ENCODE data around the gene PDZD2. TPM values are rescaled to one million over a fixed set of nuclear protein-coding genes. Genes with fewer than 3 reads are reported as not detected.
A peak's percentile ranks its signal among the peaks of the same experiment; 100 is the strongest.

Gene PDZD2
- total RNA-seq, 2 donors from 2014 or later = 1.4 to 3.0 TPM

DNA sequence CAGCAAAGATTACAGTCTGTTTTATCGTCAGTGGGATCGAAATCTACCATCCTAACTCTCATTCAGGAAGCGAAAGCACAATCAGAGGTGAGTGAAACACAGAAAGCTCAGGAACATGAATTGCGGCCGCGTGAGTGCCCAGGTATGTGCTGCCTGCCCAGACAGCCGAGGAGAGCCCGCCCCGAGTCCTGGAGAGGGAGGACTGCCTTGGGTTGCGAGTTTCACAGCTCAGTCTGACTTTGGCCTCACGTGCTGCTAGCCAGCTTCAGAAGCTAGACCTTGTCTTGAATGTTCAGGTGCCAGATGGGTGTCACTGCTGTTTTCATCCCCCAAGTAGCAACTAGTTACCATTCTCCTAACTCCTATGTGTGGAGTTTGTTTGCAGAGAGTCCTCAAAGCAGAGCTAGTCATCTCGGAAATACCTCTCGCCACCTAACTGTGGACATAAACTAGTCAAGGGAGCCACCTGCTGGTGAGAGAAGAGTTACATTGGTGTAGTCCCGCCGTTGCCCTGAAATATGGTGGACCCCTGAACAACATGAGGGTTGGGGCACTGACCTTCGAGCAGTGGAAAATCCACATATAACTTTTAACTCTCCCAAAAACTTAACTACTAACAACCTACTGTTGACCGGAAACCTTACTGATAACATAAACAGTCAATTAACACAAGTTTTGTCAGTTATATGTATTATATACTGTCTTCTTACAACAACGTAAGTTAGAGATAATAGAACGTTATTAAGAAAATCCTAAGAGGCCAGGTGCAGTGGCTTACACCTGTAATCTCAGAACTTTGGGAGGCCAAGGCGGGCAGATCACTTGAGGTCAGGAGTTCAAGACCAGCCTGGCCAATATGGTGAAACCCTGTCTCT, 454.2 kb downstream of the PDZD2 start:
- H3K9me3 ChIP-seq (ENCODE audit: control insufficient read depth, low read length, poor library complexity, severe bottlenecking) = no peaks in the 10 kb centered on the region
- DNase-seq = peak in 2 of 3 donors; percentile 18 to 44
- H3K36me3 Mint-ChIP-seq (ENCODE audit: low read depth) = no peaks in the 10 kb centered on the region
- peak overlapping the region; percentile 87 for H3K27ac Mint-ChIP-seq
- no peak overlapping the region for H3K4me3 Mint-ChIP-seq
- ATAC-seq = peak; percentile 87
- no peaks in the 10 kb centered on the region for H3K27me3 Mint-ChIP-seq
- H3K4me1 Mint-ChIP-seq = peaks cover 4% of the 10 kb centered on the region

DNA sequence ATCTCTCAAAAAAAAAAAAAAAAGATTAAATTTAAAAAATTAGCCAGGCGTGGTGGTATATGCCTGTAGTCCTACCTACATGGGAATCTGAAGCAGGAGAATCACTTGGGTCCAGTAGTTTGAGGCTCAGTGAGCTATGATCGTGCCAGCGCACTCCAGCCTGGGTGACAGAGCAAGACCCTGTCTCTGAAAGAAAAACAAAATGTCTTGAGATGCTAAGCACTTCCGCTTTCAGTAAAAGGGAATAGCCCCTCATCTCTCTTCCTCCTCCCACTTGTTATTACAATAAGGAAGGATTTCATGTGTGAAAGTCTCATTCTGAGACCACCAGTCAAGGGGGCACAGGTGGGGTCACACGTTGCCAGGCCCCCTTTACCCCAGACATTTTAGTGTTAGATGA, 455.8 kb downstream of the PDZD2 start:
- H3K9me3 ChIP-seq (ENCODE audit: control insufficient read depth, low read length, poor library complexity, severe bottlenecking) = no peaks in the 10 kb centered on the region
- Mint-ChIP-seq H3K27ac (no peak overlapping the region), H3K27me3 (no peaks in the 10 kb centered on the region), H3K4me3 (no peak overlapping the region), H3K4me1 (peaks cover 4% of the 10 kb centered on the region), H3K36me3 (ENCODE audit: low read depth) (no peaks in the 10 kb centered on the region)
- ATAC-seq = no peak
- DNase-seq = no peak

DNA sequence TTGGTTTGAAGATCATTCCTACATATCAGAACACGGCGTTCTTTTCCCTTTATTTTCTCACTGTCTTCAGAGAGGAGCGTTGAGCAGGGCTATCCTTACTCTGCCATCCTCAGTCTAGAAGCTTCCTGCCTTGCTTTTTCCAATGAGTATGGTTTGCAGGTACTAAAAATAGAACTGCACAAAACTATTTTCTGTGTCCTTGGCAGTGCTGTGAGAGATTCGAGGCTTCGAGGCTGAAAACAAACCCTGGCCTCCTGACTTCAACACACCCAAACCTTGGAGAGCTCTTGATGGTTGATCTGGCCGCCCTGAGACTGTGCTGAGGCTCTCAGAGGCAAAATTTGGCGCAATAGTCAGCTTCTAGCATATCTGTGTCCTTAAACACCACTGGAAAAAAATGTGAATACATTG, 456.3 kb downstream of the PDZD2 start:
- H3K27me3 Mint-ChIP-seq = no peaks in the 10 kb centered on the region
- no peak overlapping the region for H3K27ac Mint-ChIP-seq
- no peak for ATAC-seq
- H3K4me1 Mint-ChIP-seq = peaks cover 4% of the 10 kb centered on the region
- no peak for DNase-seq
- no peak overlapping the region for H3K4me3 Mint-ChIP-seq
- H3K9me3 ChIP-seq (ENCODE audit: control insufficient read depth, low read length, poor library complexity, severe bottlenecking) = no peaks in the 10 kb centered on the region
- no peaks in the 10 kb centered on the region for H3K36me3 Mint-ChIP-seq (ENCODE audit: low read depth)

DNA sequence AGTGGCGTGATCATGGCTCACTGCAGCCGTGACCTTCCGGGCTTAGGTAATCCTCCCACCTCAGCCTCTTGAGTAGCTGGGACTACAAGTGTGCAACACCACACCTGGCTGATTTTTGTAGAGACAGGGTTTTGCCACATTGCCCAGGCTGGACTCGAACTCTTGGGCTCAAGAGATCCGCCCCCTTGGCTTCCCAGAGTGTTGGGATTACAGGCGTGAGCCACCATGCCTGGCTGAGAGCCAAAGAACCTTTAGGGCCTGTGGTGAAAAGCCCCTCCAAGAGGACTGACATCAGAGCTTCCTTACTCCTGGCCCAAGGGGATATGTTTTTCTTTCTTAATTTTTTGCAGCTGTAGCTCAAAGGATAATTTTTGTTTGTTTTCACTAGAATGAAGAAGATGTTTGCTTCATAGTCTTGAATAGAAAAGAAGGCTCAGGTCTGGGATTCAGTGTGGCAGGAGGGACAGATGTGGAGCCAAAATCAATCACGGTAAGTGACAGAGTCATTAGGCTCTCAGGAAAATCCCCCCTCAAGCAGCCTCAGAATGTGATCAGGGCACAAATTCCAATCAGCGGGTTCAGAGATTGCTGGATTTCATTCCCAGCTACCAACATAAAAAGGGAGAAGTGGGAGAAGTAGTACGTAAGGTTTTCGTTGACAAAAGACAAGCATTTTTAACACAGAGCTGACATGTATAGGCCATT, 458.1 kb downstream of the PDZD2 start:
- H3K27me3 Mint-ChIP-seq = no peaks in the 10 kb centered on the region
- no peaks in the 10 kb centered on the region for H3K9me3 ChIP-seq (ENCODE audit: control insufficient read depth, low read length, poor library complexity, severe bottlenecking)
- no peak overlapping the region for H3K4me3 Mint-ChIP-seq
- peak overlapping the region; percentile 6 for H3K27ac Mint-ChIP-seq
- ATAC-seq = no peak
- peaks cover 4% of the 10 kb centered on the region for H3K4me1 Mint-ChIP-seq
- DNase-seq = no peak
- H3K36me3 Mint-ChIP-seq (ENCODE audit: low read depth) = no peaks in the 10 kb centered on the region

DNA sequence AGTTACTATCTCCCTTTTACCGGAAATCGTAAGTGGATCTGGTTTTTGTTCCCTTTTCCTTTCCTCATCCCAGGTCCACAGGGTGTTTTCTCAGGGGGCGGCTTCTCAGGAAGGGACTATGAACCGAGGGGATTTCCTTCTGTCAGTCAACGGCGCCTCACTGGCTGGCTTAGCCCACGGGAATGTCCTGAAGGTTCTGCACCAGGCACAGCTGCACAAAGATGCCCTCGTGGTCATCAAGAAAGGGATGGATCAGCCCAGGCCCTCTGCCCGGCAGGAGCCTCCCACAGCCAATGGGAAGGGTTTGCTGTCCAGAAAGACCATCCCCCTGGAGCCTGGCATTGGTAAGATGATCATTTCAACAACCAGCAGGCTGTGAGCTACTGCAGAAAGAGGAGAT, 459.4 kb downstream of the PDZD2 start:
- H3K9me3 ChIP-seq (ENCODE audit: control insufficient read depth, low read length, poor library complexity, severe bottlenecking) = no peaks in the 10 kb centered on the region
- Mint-ChIP-seq H3K4me1 (peaks cover 1% of the 10 kb centered on the region), H3K27me3 (no peaks in the 10 kb centered on the region), H3K27ac (peak overlapping the region; percentile 11), H3K4me3 (no peak overlapping the region), H3K36me3 (ENCODE audit: low read depth) (no peaks in the 10 kb centered on the region)
- ATAC-seq (no peak), DNase-seq (no peak)

DNA sequence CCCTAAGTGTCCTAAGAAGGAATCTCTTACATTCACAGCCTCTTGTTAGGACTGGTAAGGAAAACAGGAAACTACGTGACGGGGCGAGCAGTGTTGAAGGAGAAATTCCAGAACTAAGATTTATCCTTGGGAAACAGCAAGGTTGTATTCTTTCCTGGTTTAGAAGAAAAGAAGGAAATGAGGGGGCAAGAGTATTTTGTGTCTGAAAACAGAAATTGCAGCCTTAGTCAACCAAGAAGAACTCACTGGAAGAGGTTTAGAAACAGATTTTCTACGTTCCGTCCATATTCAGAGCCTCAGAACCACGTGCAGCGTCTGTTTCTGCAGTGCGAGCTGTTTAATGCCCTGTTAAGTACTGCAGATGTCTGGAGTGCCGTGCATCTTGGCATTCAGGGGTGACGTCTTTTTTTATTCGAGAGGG, 460.0 kb downstream of the PDZD2 start:
- Mint-ChIP-seq H3K4me3 (no peak overlapping the region), H3K36me3 (ENCODE audit: low read depth) (no peaks in the 10 kb centered on the region), H3K27ac (peak overlapping the region; percentile 11), H3K4me1 (no peaks in the 10 kb centered on the region), H3K27me3 (no peaks in the 10 kb centered on the region)
- no peak for DNase-seq
- no peak for ATAC-seq
- H3K9me3 ChIP-seq (ENCODE audit: control insufficient read depth, low read length, poor library complexity, severe bottlenecking) = no peaks in the 10 kb centered on the region

DNA sequence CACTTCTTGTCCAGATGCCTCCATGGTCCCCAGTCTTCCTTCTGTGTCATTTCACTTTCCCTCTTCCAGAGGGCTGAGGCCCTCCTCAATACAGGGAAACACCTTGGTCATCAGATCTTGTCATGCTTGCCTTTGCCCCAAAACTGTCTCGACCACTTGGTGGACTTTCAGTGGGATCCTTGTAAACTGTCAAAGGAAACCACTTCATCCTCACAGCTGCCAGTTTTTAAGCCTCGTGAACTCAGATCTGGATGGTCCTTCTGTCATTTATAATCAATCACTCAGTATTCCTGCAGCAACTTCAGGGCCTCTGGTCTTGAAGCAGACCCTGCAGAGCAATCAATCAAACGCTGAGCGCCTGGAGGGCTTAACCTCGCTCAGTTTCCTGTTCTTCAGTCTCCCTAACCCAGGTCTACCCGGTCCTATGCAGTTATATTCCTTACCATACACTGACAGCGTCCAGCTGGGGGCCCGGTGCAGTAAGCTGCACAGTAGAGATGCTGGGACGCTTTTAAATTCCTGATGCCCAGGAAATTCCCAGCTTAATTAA, 460.6 kb downstream of the PDZD2 start:
- Mint-ChIP-seq H3K27ac (no peak overlapping the region), H3K4me3 (no peak overlapping the region), H3K4me1 (no peaks in the 10 kb centered on the region), H3K27me3 (no peaks in the 10 kb centered on the region), H3K36me3 (ENCODE audit: low read depth) (no peaks in the 10 kb centered on the region)
- DNase-seq = no peak
- no peaks in the 10 kb centered on the region for H3K9me3 ChIP-seq (ENCODE audit: control insufficient read depth, low read length, poor library complexity, severe bottlenecking)
- ATAC-seq = no peak

DNA sequence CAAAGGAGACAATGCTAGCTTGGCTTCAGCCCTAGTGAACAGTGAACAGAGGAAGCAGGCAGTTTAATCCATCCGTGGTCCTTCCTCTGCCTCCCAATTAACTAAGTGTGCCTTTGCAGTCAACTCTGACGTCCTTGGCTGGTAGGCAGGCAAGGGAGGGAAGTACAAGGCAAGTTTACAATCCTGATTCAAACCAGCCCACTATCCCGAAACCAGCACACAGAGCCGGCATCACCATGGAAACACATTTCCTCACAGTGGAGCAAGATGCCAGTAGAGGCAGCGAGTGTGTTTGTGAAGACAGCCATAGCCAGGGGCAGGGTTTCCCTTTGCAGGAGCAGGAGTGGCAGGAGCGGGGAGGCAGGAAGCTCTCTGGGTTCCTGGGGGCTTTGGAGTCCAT, 461.3 kb downstream of the PDZD2 start:
- Mint-ChIP-seq H3K36me3 (ENCODE audit: low read depth) (no peaks in the 10 kb centered on the region), H3K27me3 (no peaks in the 10 kb centered on the region), H3K27ac (no peak overlapping the region), H3K4me1 (no peaks in the 10 kb centered on the region), H3K4me3 (no peak overlapping the region)
- no peaks in the 10 kb centered on the region for H3K9me3 ChIP-seq (ENCODE audit: control insufficient read depth, low read length, poor library complexity, severe bottlenecking)
- DNase-seq (no peak), ATAC-seq (no peak)

DNA sequence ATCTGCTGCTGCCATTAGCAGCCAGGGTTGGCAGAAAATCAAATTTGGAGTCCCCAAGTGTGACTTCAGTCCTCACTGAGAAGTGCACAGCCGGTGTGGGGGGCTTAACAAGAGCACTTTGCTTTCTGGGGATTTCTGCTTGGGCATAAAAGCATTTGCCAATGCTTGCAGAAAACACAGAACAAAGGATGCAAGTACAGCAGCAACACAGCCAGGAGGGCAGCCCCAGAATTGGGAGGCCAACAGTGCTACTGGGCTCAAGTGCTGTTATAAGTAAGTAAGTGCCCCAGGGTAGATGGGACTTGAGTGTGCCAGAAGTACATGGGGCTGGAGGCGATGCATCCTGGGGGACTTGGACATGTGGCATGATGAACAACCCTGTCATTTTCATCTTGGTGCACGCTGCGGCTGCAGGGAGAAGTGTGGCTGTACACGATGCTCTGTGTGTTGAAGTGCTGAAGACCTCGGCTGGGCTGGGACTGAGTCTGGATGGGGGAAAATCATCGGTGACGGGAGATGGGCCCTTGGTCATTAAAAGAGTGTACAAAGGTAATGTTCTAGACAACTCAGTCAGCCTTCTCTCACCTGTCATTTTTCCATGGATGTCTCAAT, 461.9 kb downstream of the PDZD2 start:
- H3K4me1 Mint-ChIP-seq = no peaks in the 10 kb centered on the region
- H3K36me3 Mint-ChIP-seq (ENCODE audit: low read depth) = no peaks in the 10 kb centered on the region
- no peaks in the 10 kb centered on the region for H3K9me3 ChIP-seq (ENCODE audit: control insufficient read depth, low read length, poor library complexity, severe bottlenecking)
- H3K4me3 Mint-ChIP-seq = no peak overlapping the region
- H3K27ac Mint-ChIP-seq = no peak overlapping the region
- ATAC-seq (no peak), DNase-seq (no peak)
- no peaks in the 10 kb centered on the region for H3K27me3 Mint-ChIP-seq

DNA sequence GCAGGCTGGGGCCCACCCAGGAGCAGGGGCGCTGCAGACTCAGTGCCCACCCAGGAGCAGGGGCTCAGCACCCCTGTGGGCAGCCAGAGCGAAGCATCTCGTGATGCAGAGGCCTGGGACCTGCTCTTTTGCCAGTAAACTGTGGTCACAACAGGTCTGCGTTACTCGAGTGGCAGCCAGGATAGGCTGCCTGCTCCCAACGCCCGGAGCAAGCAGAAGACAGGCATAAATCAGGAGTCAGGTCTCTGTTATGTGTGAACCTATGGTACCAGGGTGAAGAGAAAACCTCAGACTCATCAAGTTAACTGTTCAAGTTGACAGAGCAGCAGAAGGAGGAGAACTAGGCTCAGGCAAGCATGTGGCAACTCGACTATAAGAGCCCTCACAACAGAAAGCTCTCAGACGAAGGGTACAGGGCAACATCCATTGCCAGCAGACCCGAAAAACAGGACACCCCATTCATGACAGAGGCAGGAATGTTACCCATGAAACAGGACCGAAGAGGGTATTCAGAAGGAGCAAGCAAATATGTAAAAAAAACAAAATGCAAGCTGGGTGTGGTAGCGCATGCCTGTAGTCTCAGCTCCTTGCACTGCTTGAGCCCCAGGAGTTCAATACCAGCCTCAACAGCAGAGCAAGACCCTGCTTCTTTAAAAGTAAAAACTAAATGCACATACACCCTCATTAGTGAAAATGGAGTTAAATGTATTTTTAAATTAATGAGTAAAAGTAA, 463.5 kb downstream of the PDZD2 start:
- Mint-ChIP-seq H3K27ac (peak overlapping the region; percentile 43), H3K4me3 (no peak overlapping the region), H3K36me3 (ENCODE audit: low read depth) (no peaks in the 10 kb centered on the region), H3K4me1 (no peaks in the 10 kb centered on the region), H3K27me3 (no peaks in the 10 kb centered on the region)
- ATAC-seq (no peak), DNase-seq (no peak)
- H3K9me3 ChIP-seq (ENCODE audit: control insufficient read depth, low read length, poor library complexity, severe bottlenecking) = no peaks in the 10 kb centered on the region

DNA sequence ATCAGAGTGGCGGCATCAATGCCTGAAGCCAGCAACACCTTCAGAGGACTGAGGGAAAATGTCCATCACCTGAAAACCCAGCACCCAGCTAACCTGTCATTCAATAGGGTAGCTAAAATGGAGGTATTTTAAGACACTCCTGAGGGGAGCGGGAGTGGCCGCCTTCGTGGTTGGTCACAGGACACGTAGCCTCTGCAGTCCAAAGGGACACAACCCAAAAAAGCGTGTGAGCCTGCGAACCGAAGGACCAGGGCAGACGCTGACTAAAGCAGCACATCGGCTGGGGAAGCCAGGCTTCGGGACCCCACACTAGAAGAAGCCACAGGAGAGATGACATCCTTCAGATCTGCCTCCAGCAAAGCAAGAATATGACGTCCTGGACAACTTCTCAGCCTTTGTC, 464.6 kb downstream of the PDZD2 start:
- no peaks in the 10 kb centered on the region for H3K9me3 ChIP-seq (ENCODE audit: control insufficient read depth, low read length, poor library complexity, severe bottlenecking)
- Mint-ChIP-seq H3K27me3 (no peaks in the 10 kb centered on the region), H3K4me3 (no peak overlapping the region), H3K27ac (no peak overlapping the region), H3K36me3 (ENCODE audit: low read depth) (peaks cover 2% of the 10 kb centered on the region), H3K4me1 (no peaks in the 10 kb centered on the region)
- DNase-seq (no peak), ATAC-seq (no peak)

DNA sequence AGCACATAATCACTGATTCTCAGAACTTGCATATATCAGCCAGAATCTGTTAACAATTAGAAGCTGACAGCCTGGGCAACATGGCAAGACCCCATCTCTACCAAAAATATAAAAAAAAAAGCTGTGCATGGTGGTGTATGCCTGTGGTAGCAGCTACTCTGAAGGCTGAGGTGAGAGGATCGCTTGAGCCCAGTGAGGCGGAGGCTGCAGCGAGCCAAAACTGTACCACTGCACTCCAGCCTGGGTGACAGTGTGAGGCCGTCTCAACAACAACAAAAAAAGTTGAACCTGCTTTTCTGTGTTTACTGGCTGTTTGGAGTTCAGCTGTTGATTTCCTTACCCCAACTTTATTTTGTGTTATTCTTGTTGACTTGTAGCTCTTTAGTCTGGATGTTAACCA, 468.4 kb downstream of the PDZD2 start:
- Mint-ChIP-seq H3K27me3 (no peaks in the 10 kb centered on the region), H3K4me1 (peaks cover 5% of the 10 kb centered on the region)

DNA sequence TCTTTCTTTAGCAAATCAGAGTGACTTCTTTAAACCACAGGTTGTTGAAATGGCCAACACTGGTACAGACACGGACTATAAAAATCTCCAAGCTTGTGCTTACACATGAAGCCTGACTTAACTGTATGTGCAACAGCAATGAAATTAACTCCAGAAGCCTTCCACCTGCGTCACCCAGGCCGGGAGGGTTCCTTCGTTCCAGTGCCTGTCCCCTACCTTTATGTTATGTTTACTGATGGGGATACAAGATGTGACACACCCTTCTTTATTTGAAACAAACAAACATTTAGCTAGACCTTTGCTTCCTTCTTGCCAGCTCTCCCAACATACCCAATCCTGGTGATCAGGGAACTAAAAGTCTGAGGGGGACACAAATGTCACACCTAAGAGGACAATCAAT, 469.2 kb downstream of the PDZD2 start:
- H3K9me3 ChIP-seq (ENCODE audit: control insufficient read depth, low read length, poor library complexity, severe bottlenecking) = no peaks in the 10 kb centered on the region
- Mint-ChIP-seq H3K4me3 (no peak overlapping the region), H3K4me1 (peaks cover 5% of the 10 kb centered on the region), H3K36me3 (ENCODE audit: low read depth) (peaks cover 5% of the 10 kb centered on the region), H3K27ac (peak overlapping the region; percentile 4), H3K27me3 (no peaks in the 10 kb centered on the region)
- ATAC-seq (no peak), DNase-seq (no peak)

More for the DNA sequence above, 468.4 kb downstream of the PDZD2 start:
- Mint-ChIP-seq H3K27ac (peak overlapping the region; percentile 53), H3K4me3 (no peak overlapping the region), H3K36me3 (ENCODE audit: low read depth) (peaks cover 5% of the 10 kb centered on the region)
- H3K9me3 ChIP-seq (ENCODE audit: control insufficient read depth, low read length, poor library complexity, severe bottlenecking) = no peaks in the 10 kb centered on the region
- ATAC-seq = no peak
- no peak for DNase-seq
